GM21576 (cell line): ENCODE data around the gene SSTR4.

Source experiments
- ATAC-seq: cut with Tn5 transposase; IDR thresholded peaks from one replicate; pipeline ENCODE4 v1.9.1; 2021; ENCODE audit warnings: mild to moderate bottlenecking, moderate library complexity; ENCODE audit not compliant: unreplicated experiment

Gene SSTR4

GRCh38 chr20:23061734-23062561 is 26.8 kb downstream of the SSTR4 start:
- no peak for ATAC-seq

GRCh38 chr20:23062632-23063031 is 27.5 kb downstream of the SSTR4 start:
- no peak for ATAC-seq

DNA sequence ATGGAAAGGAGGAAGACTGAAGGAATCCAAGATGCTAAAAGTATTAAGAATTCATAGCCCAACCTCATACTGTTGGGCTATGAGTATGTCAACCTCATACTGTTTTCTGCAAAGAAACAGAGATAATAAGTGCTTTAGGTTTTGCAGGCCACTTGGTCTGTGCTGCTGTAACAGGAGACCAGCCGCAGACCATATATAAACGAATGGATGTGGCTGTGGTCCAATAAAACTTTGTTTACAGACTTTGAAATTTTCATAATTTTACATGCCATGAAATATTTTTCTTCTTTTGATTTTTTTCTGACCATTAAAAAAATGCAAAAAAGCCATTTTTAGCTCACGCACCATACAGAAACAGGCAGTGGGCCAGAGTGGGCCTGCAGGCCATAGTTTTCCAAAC is 28.1 kb downstream of the SSTR4 start:
- no peak for ATAC-seq

DNA sequence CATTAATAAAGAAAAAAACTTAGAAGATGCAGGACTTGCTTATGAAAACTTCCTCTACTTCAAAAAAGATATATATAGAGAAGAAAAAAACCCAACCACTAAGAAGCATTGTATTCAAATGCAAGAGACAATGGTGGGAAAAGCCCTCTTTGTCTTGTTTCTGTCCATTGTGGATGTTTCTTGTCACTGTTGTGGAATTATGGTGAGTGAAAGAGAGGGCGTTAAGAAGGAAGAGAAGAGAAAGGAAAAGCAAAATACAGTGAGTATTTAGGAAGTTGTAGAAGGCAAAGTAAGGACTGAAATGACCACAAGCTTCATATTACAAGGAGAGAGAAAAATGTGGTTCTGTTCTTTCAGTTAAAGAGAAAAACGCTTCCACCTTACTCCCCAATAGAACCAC is 28.5 kb downstream of the SSTR4 start:
- ATAC-seq: no peak

GRCh38 chr20:23065266-23066201 is 30.4 kb downstream of the SSTR4 start:
- no peak for ATAC-seq

DNA sequence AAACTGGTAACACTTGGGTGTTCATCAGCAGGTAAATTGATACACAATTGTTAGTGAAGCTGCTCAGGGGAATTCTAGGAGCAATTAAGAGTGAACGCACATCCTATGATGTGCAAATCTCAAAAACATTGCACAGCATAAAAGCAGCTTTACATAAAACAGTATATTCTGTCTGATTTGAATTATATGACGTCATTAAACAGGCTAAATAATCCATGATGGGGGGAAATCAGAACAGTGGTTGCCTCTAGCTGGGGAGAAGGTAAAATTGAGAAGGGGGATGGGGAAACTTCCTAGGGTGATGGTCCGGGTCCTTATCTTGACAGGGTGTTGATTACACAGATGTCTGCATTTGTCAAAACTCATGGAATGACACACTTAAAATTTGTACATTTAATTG is 31.7 kb downstream of the SSTR4 start:
- no peak for ATAC-seq

GRCh38 chr20:23068283-23068682 is 33.2 kb downstream of the SSTR4 start:
- ATAC-seq: no peak

- no peak for ATAC-seq
Observed at GRCh38 chr20:23069108-23069507, 34.0 kb downstream of the SSTR4 start.

GRCh38 chr20:23071398-23071797 is 36.3 kb downstream of the SSTR4 start:
- no peak for ATAC-seq

GRCh38 chr20:23071996-23072395 is 36.9 kb downstream of the SSTR4 start:
- no peak for ATAC-seq

DNA sequence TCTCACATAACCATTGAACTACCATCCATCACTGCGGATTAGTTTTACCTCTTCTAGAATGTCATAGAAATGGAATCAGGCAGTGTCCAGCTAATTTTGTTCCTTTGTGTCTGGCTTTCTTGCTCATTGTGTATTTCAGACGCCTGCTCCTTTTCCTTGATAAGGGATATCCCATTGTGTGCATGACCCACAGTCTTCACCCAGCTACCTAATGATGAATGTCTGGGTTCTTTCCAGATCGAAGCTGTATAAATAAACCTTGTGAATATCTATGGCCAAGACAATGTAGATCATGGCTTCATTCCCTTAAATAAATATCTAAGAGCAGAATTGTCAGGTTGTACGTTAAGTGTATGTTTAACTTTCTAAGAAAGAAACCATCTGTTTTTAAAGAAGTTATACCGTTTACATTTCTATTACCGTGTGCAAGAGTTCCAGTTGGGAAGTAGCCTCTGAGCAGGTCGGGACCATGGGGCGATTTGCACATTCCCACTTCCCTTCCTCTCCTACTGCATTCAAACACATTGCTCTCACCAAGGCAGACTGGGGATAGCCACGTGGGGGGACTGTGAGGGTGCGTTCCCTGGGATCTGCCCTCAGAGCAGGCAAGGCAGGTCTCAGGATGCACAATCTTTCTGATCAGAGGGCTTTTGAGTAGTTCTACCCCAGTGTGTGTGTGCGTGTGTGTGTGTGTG is 37.9 kb downstream of the SSTR4 start:
- ATAC-seq: no peak

GRCh38 chr20:23074052-23074451 is 38.9 kb downstream of the SSTR4 start:
- ATAC-seq: no peak

DNA sequence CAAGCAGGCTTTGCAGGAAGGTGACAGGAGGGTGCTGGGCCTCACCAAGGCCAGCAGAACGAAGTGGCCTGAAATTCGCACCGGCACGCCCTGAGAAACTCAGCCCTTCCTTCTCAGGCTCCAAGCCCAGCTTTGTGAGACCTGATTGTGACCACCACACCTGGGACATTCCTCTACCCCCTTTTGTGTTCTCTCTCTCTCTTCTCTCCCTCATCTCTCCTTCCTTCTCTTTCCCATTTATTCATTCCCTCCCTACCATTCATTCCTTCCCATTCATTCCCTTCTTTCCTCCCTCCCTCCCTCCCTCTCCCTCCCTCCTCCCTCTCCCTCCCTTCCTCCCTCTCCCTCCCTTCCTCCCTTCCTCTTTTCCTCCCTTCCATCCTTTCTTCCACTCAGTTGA is 42.2 kb downstream of the SSTR4 start:
- ATAC-seq: no peak

- ATAC-seq: no peak
Observed at GRCh38 chr20:23078351-23079015, 43.4 kb downstream of the SSTR4 start.

GRCh38 chr20:23079016-23079351 is 43.9 kb downstream of the SSTR4 start:
- ATAC-seq: no peak

DNA sequence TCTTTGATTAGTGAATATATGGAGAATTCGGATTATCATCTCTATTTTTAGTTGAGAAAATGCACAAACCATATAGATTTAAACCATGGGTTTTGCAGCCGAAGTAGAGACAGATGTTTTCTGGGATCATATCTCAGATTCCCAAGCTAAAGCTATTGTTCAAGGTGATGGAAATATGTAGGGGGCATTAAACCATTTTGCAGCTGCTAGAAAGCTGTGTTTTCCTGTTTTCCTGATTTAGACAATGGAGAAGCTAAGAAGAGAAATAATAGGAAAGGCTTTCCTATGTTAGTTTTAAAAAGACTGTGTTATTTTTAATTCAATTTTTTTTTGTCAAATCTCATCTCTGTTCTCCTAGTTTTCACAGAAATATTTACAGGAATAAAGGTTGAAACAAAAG is 44.8 kb downstream of the SSTR4 start:
- no peak for ATAC-seq

GRCh38 chr20:23080521-23080920 is 45.4 kb downstream of the SSTR4 start:
- no peak for ATAC-seq

DNA sequence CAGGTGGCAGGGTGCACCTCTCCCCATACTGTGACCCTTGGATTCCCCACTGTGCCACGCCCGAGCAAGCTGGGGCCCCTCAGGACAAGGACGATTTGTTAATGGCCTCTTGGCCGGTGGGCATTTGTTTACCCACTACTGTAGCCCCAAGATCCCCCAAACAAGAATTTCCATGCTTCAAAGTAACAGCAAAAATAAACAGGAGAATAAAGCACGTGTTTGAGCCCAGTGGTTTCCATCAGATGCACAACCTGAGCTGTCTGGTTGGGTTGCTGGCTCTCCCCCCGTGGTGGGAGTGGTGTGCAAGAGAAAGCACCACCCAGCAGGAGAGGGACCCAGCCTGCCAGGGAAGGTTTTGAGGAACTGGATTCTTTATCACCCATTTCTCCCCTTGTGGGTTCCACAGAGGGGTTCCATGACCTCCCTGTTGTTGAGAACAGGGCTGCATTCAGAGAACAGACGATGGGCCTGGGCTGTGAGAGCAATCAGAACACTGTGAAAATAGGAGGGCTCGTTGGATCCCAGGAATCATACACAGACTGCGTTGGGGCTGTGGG is 46.2 kb downstream of the SSTR4 start:
- no peak for ATAC-seq

- no peak for ATAC-seq
Observed at GRCh38 chr20:23082846-23083552, 47.9 kb downstream of the SSTR4 start.
